CD4-positive, alpha-beta memory T cell (primary cell): ENCODE measurements around the gene CPA1. TPM values are rescaled to one million over a fixed set of nuclear protein-coding genes. Genes with fewer than 3 reads are reported as not detected.
A peak's percentile ranks its signal among the peaks of the same experiment; 100 is the strongest.

Experiments used
- CTCF ChIA-PET: fragments of 350-600 bp; sonication (Branson Sonifier 250); formaldehyde crosslinking; loops from one replicate; lab custom pipeline; 2021; ENCODE audit warnings: inconsistent platforms; ENCODE audit not compliant: partially characterized antibody; lab: Charles Lee
- POLR2A ChIA-PET: fragments of 350-600 bp; sonication (Branson Sonifier 250); formaldehyde crosslinking; loops from one replicate; lab custom pipeline; 2021; ENCODE audit not compliant: partially characterized antibody; lab: Charles Lee
- DNase-seq, 5 donors: peaks; one replicate each; pipeline versions ENCODE4 v3.0.0 to v3.0.0-alpha.2; 2020 to 2022; ENCODE audit warnings: mixed read lengths in 1 of 5
- H3K27ac ChIP-seq: one replicate; pipeline ENCODE4 v1.7.0; 2013; ENCODE audit warnings: low read depth, low read length
- H3K27me3 ChIP-seq: 2 replicates; pipeline ENCODE4 v1.7.0; 2013; ENCODE audit warnings: mild to moderate bottlenecking, low read length, moderate library complexity; ENCODE audit not compliant: insufficient read depth
- H3K36me3 ChIP-seq: 2 replicates; pipeline ENCODE4 v1.7.0; 2013; ENCODE audit warnings: mild to moderate bottlenecking, low read length, moderate library complexity; ENCODE audit not compliant: insufficient read depth
- H3K4me1 ChIP-seq: 2 replicates; pipeline ENCODE4 v1.7.0; 2013; ENCODE audit warnings: mild to moderate bottlenecking, low read length, moderate library complexity; ENCODE audit not compliant: insufficient read depth
- H3K4me3 ChIP-seq, 2 donors: one replicate each; pipeline ENCODE4 v1.7.0; 2013; ENCODE audit warnings: low read length in 2 of 2, mild to moderate bottlenecking in 1 of 2
- H3K9me3 ChIP-seq, 2 donors: one replicate each; pipeline ENCODE4 v1.7.0; 2013; ENCODE audit warnings: low read length in 2 of 2, control low read depth in 1 of 2; ENCODE audit not compliant: control insufficient read depth in 1 of 2
- H3K27ac Mint-ChIP-seq, 7 donors: one replicate each; pipeline ENCODE4 v1.8.0; 2020 to 2021; ENCODE audit warnings: mixed read lengths in 7 of 7, mild to moderate bottlenecking in 6 of 7, inconsistent platforms in 3 of 7, moderate library complexity in 3 of 7
- H3K27me3 Mint-ChIP-seq, 2 donors: one replicate each; pipeline ENCODE4 v1.8.0; 2020 to 2021; ENCODE audit warnings: mixed read lengths in 2 of 2
- H3K36me3 Mint-ChIP-seq, 2 donors: one replicate each; pipeline ENCODE4 v1.8.0; 2020 to 2021; ENCODE audit warnings: mixed read lengths in 2 of 2, inconsistent platforms in 1 of 2, mild to moderate bottlenecking in 1 of 2
- H3K4me1 Mint-ChIP-seq, 4 donors: one replicate each; pipeline ENCODE4 v1.8.0; 2020 to 2021; ENCODE audit warnings: mixed read lengths in 4 of 4, mild to moderate bottlenecking in 1 of 4
- H3K4me3 Mint-ChIP-seq, 8 donors: one replicate each; pipeline ENCODE4 v1.8.0; 2020 to 2021; ENCODE audit warnings: mixed read lengths in 8 of 8, mild to moderate bottlenecking in 7 of 8, moderate library complexity in 6 of 8, inconsistent platforms in 3 of 8
- H3K9me3 Mint-ChIP-seq, 8 donors: one replicate each; pipeline ENCODE4 v1.8.0; 2020 to 2021; ENCODE audit warnings: mixed read lengths in 8 of 8, mild to moderate bottlenecking in 5 of 8, inconsistent platforms in 3 of 8, moderate library complexity in 1 of 8
- intact Hi-C: fragments of 100-400 bp; cut with micrococcal nuclease; formaldehyde crosslinking; loops from one replicate; pipeline ENCODE4 v1.15.1; 2023
- polyA plus RNA-seq, 2 donors: library from polyadenylated mRNA; unstranded; fragments of 300-500 nt; fragmentation: Illumina TruSeq; gene quantifications; one replicate each; pipeline ENCODE4 v1.2.3, GENCODE V29; 2021
- total RNA-seq, 2 experiments: library from RNA; stranded (reverse); gene quantifications; one replicate each; pipeline ENCODE4 v1.2.3, GENCODE V29; 2021

Gene CPA1
- total and polyA plus RNA-seq, 4 experiments from 2014 or later = not detected

- Mint-ChIP-seq H3K36me3 (peaks cover 0 to 7% of the 10 kb centered on the region in 2 donors), H3K9me3 (no peaks in the 10 kb centered on the region), H3K27me3 (no peaks in the 10 kb centered on the region), H3K27ac (peak overlapping the region in 3 of 7 donors; percentile 18 to 53 (median 39)), H3K4me3 (peak overlapping the region in 3 of 8 donors; percentile 13 to 59 (median 34)), H3K4me1 (peaks cover 24 to 32% (median 28%) of the 10 kb centered on the region in 4 donors)
- Histone ChIP-seq H3K4me1 (peaks cover 25% of the 10 kb centered on the region), H3K27me3 (no peaks in the 10 kb centered on the region), H3K27ac (no peak overlapping the region), H3K36me3 (no peaks in the 10 kb centered on the region), H3K9me3 (no peaks in the 10 kb centered on the region), H3K4me3 (no peak overlapping the region)
- DNase-seq = no peak
- POLR2A ChIA-PET = no interaction called here
- intact Hi-C loops = no loop called here
- CTCF ChIA-PET = no interaction called here
Measured at GRCh38 chr7:130419658-130420057, 39.4 kb downstream of the CPA1 start.

- Histone ChIP-seq H3K9me3 (no peaks in the 10 kb centered on the region), H3K27ac (no peak overlapping the region), H3K27me3 (no peaks in the 10 kb centered on the region), H3K36me3 (no peaks in the 10 kb centered on the region), H3K4me3 (no peak overlapping the region), H3K4me1 (peaks cover 15% of the 10 kb centered on the region)
- Mint-ChIP-seq H3K27ac (no peak overlapping the region), H3K36me3 (peaks cover 0 to 7% of the 10 kb centered on the region in 2 donors), H3K4me3 (no peak overlapping the region), H3K27me3 (no peaks in the 10 kb centered on the region), H3K4me1 (peaks cover 16 to 27% (median 20%) of the 10 kb centered on the region in 4 donors), H3K9me3 (no peaks in the 10 kb centered on the region)
- ChIA-PET POLR2A (no interaction called here), CTCF (no interaction called here)
- no peak for DNase-seq
- intact Hi-C loops = no loop called here
Measured at GRCh38 chr7:130420943-130421578, 40.8 kb downstream of the CPA1 start.

GRCh38 chr7:130421684-130422083 lies 41.4 kb downstream of the CPA1 start:
- Mint-ChIP-seq H3K27ac (no peak overlapping the region), H3K27me3 (no peaks in the 10 kb centered on the region), H3K4me3 (peak overlapping the region in 2 of 8 donors; percentile 15 to 43), H3K9me3 (no peaks in the 10 kb centered on the region), H3K4me1 (peaks cover 14 to 28% (median 17%) of the 10 kb centered on the region in 4 donors), H3K36me3 (peaks cover 0 to 7% of the 10 kb centered on the region in 2 donors)
- POLR2A ChIA-PET = no interaction called here
- intact Hi-C loops = no loop called here
- Histone ChIP-seq H3K27ac (no peak overlapping the region), H3K27me3 (no peaks in the 10 kb centered on the region), H3K9me3 (no peaks in the 10 kb centered on the region), H3K4me1 (peaks cover 15% of the 10 kb centered on the region), H3K36me3 (no peaks in the 10 kb centered on the region), H3K4me3 (no peak overlapping the region)
- DNase-seq = no peak
- CTCF ChIA-PET = no interaction called here

GRCh38 chr7:130423501-130424037 lies 43.3 kb downstream of the CPA1 start:
- no peak overlapping the region for H3K4me3 ChIP-seq
- no peaks in the 10 kb centered on the region for H3K27me3 ChIP-seq
- DNase-seq = no peak
- H3K27ac ChIP-seq = no peak overlapping the region
- no peaks in the 10 kb centered on the region for H3K27me3 Mint-ChIP-seq
- H3K9me3 ChIP-seq = no peaks in the 10 kb centered on the region
- H3K4me1 ChIP-seq = peaks cover 6% of the 10 kb centered on the region
- H3K9me3 Mint-ChIP-seq = no peaks in the 10 kb centered on the region
- intact Hi-C loops = no loop called here
- POLR2A ChIA-PET = no interaction called here
- CTCF ChIA-PET = interaction anchor here (1.1 kb wide), 2 partner anchors 11 kb away, joined by 3 read pairs; no protein-coding TSS in a partner anchor
- peaks cover 0 to 7% of the 10 kb centered on the region in 2 donors for H3K36me3 Mint-ChIP-seq
- H3K36me3 ChIP-seq = no peaks in the 10 kb centered on the region
- H3K4me3 Mint-ChIP-seq = no peak overlapping the region
- peaks cover 6 to 15% (median 10%) of the 10 kb centered on the region in 4 donors for H3K4me1 Mint-ChIP-seq
- no peak overlapping the region for H3K27ac Mint-ChIP-seq

- intact Hi-C loops = no loop called here
- peaks cover 0 to 10% (median 6%) of the 10 kb centered on the region in 4 donors for H3K4me1 Mint-ChIP-seq
Measured at GRCh38 chr7:130425796-130426195, 45.5 kb downstream of the CPA1 start.

GRCh38 chr7:130426564-130426963 lies 46.3 kb downstream of the CPA1 start:
- Histone ChIP-seq H3K27ac (no peak overlapping the region), H3K9me3 (no peaks in the 10 kb centered on the region), H3K4me3 (no peak overlapping the region), H3K27me3 (no peaks in the 10 kb centered on the region), H3K36me3 (no peaks in the 10 kb centered on the region), H3K4me1 (no peaks in the 10 kb centered on the region)
- Mint-ChIP-seq H3K27ac (peak overlapping the region in 1 of 7 donors; percentile 53), H3K36me3 (peaks cover 1 to 5% of the 10 kb centered on the region in 2 donors), H3K9me3 (no peaks in the 10 kb centered on the region), H3K4me1 (peaks cover 0 to 10% (median 5%) of the 10 kb centered on the region in 4 donors), H3K4me3 (peak overlapping the region in 1 of 8 donors; percentile 13), H3K27me3 (no peaks in the 10 kb centered on the region)
- intact Hi-C loops = no loop called here
- no peak for DNase-seq
- CTCF ChIA-PET = interaction anchor here (1.6 kb wide), 1 partner anchor 10 kb away, joined by 4 read pairs; no protein-coding TSS in a partner anchor
- POLR2A ChIA-PET = no interaction called here

More at GRCh38 chr7:130425796-130426195, 45.5 kb downstream of the CPA1 start:
- Histone ChIP-seq H3K27me3 (no peaks in the 10 kb centered on the region), H3K9me3 (no peaks in the 10 kb centered on the region), H3K4me3 (no peak overlapping the region), H3K4me1 (no peaks in the 10 kb centered on the region), H3K36me3 (no peaks in the 10 kb centered on the region), H3K27ac (no peak overlapping the region)
- H3K27me3 Mint-ChIP-seq = no peaks in the 10 kb centered on the region
- H3K9me3 Mint-ChIP-seq = no peaks in the 10 kb centered on the region
- no peak for DNase-seq
- ChIA-PET POLR2A (no interaction called here), CTCF (no interaction called here)
- H3K4me3 Mint-ChIP-seq = no peak overlapping the region
- H3K36me3 Mint-ChIP-seq = peaks cover 1 to 10% of the 10 kb centered on the region in 2 donors
- no peak overlapping the region for H3K27ac Mint-ChIP-seq

GRCh38 chr7:130429019-130429418 lies 48.7 kb downstream of the CPA1 start:
- no peaks in the 10 kb centered on the region for H3K9me3 ChIP-seq
- peaks cover 0 to 10% (median 5%) of the 10 kb centered on the region in 4 donors for H3K4me1 Mint-ChIP-seq
- H3K4me3 ChIP-seq = no peak overlapping the region
- ChIA-PET POLR2A (no interaction called here), CTCF (no interaction called here)
- intact Hi-C loops = no loop called here
- H3K27me3 Mint-ChIP-seq = no peaks in the 10 kb centered on the region
- H3K36me3 ChIP-seq = no peaks in the 10 kb centered on the region
- no peak overlapping the region for H3K4me3 Mint-ChIP-seq
- peaks cover 1 to 3% of the 10 kb centered on the region in 2 donors for H3K36me3 Mint-ChIP-seq
- H3K27ac ChIP-seq = no peak overlapping the region
- no peaks in the 10 kb centered on the region for H3K9me3 Mint-ChIP-seq
- DNase-seq = no peak
- H3K4me1 ChIP-seq = peaks cover 12% of the 10 kb centered on the region
- H3K27ac Mint-ChIP-seq = no peak overlapping the region
- H3K27me3 ChIP-seq = no peaks in the 10 kb centered on the region
